Calu3 (cell line): Measurements from ENCODE around the gene KLK3. TPM values are rescaled to one million over a fixed set of nuclear protein-coding genes. Genes with fewer than 3 reads are reported as not detected.
"Not testable (repeated sequence)": the region's sequence is repeated elsewhere in the genome, so short reads cannot be mapped to it uniquely, and the experiment has no call there.

Experiments used
- Bru-seq: library from RNA; stranded (reverse); fragments of 400-500 nt; gene quantifications from one replicate; lab custom pipeline; 2021; lab: Mats Ljungman, UMichigan
- BruChase-seq, 2 experiments: library from RNA; stranded (reverse); fragments of 400-500 nt; gene quantifications; one replicate each; lab custom pipeline; 2021; lab: Mats Ljungman, UMichigan
- BruUV-seq: library from RNA; stranded (reverse); fragments of 400-500 nt; replicated peaks from 2 replicates; lab custom pipeline; 2021; lab: Mats Ljungman, UMichigan
- CTCF ChIA-PET: fragments of 300-600 bp; sonication (Branson Sonifier 250); formaldehyde crosslinking; loops from one replicate; lab custom pipeline; 2022; ENCODE audit warnings: antibody characterized with exemption; lab: Charles Lee
- DNase-seq: peaks from one replicate; pipeline ENCODE4 v3.0.0; 2022
- H3K27ac Mint-ChIP-seq: one replicate; pipeline ENCODE4 v1.8.0; 2022; ENCODE audit warnings: mixed read lengths; ENCODE audit not compliant: unreplicated experiment
- H3K27me3 Mint-ChIP-seq: one replicate; pipeline ENCODE4 v1.8.0; 2022; ENCODE audit warnings: mixed read lengths; ENCODE audit not compliant: unreplicated experiment
- H3K36me3 Mint-ChIP-seq: one replicate; pipeline ENCODE4 v1.8.0; 2022; ENCODE audit warnings: mild to moderate bottlenecking, moderate library complexity, mixed read lengths; ENCODE audit not compliant: insufficient read depth, unreplicated experiment
- H3K4me1 Mint-ChIP-seq: one replicate; pipeline ENCODE4 v1.8.0; 2022; ENCODE audit warnings: mild to moderate bottlenecking, low read depth, mixed read lengths; ENCODE audit not compliant: unreplicated experiment
- H3K4me3 Mint-ChIP-seq: one replicate; pipeline ENCODE4 v1.8.0; 2022; ENCODE audit warnings: mild to moderate bottlenecking, low read depth, moderate library complexity, mixed read lengths; ENCODE audit not compliant: unreplicated experiment
- H3K9me3 Mint-ChIP-seq: one replicate; pipeline ENCODE4 v1.8.0; 2022; ENCODE audit warnings: low read depth, mixed read lengths; ENCODE audit not compliant: unreplicated experiment
- intact Hi-C: fragments of 100-400 bp; cut with micrococcal nuclease; formaldehyde crosslinking; loops from one replicate; pipeline ENCODE4 v1.10.0; 2022; ENCODE audit not compliant: unreplicated experiment
- long read RNA-seq: library from polyadenylated mRNA; stranded (forward); transcript quantifications from one replicate; pipeline ENCODE4 v2.0.0, GENCODE V29; 2022
- total RNA-seq: library from RNA; stranded (reverse); gene quantifications from 2 replicates; pipeline ENCODE4 v1.2.3, GENCODE V29; 2022
- TF ChIP-seq, protein P1 (sequence below): fragments of 200-600 bp; IDR thresholded peaks from one replicate; pipeline ENCODE4 v1.8.0; 2022; ENCODE audit warnings: antibody characterized with exemption; ENCODE audit not compliant: unreplicated experiment

Gene KLK3
- total RNA-seq (not detected in 2 replicates), Bru-seq, nascent RNA (not detected), BruChase-seq, experiment 1, labeled RNA remaining after a 6-hour chase (not detected), BruChase-seq, experiment 2, labeled RNA remaining after a 2-hour chase (not detected)
- long read RNA-seq = 0 reads

DNA sequence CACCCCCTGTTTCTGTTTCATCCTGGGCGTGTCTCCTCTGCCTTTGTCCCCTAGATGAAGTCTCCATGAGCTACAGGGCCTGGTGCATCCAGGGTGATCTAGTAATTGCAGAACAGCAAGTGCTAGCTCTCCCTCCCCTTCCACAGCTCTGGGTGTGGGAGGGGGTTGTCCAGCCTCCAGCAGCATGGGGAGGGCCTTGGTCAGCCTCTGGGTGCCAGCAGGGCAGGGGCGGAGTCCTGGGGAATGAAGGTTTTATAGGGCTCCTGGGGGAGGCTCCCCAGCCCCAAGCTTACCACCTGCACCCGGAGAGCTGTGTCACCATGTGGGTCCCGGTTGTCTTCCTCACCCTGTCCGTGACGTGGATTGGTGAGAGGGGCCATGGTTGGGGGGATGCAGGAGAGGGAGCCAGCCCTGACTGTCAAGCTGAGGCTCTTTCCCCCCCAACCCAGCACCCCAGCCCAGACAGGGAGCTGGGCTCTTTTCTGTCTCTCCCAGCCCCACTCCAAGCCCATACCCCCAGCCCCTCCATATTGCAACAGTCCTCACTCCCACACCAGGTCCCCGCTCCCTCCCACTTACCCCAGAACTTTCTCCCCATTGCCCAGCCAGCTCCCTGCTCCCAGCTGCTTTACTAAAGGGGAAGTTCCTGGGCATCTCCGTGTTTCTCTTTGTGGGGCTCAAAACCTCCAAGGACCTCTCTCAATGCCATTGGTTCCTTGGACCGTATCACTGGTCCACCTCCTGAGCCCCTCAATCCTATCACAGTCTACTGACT is at the start of gene KLK3:
TSS of gene KLK3 (plus strand) at position 280 of the 775 bp plus-strand sequence. CDS start at position 321, 41 bp downstream.
- H3K9me3 Mint-ChIP-seq = no peaks in the 10 kb centered on the region
- intact Hi-C loops = no loop called here
- CTCF ChIA-PET = no interaction called here
- H3K27ac Mint-ChIP-seq = no peak within 1 kb of the TSS
- H3K4me1 Mint-ChIP-seq = no peaks in the 10 kb centered on the region
- no peak within 1 kb of the TSS for H3K4me3 Mint-ChIP-seq
- TF ChIP-seq, protein P1, sequence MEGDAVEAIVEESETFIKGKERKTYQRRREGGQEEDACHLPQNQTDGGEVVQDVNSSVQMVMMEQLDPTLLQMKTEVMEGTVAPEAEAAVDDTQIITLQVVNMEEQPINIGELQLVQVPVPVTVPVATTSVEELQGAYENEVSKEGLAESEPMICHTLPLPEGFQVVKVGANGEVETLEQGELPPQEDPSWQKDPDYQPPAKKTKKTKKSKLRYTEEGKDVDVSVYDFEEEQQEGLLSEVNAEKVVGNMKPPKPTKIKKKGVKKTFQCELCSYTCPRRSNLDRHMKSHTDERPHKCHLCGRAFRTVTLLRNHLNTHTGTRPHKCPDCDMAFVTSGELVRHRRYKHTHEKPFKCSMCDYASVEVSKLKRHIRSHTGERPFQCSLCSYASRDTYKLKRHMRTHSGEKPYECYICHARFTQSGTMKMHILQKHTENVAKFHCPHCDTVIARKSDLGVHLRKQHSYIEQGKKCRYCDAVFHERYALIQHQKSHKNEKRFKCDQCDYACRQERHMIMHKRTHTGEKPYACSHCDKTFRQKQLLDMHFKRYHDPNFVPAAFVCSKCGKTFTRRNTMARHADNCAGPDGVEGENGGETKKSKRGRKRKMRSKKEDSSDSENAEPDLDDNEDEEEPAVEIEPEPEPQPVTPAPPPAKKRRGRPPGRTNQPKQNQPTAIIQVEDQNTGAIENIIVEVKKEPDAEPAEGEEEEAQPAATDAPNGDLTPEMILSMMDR = no peak
- no peak for DNase-seq
- H3K27me3 Mint-ChIP-seq = peaks cover 32% of the 10 kb centered on the region
- no peaks in the 10 kb centered on the region for H3K36me3 Mint-ChIP-seq
- BruUV-seq = no TSS peak

GRCh38 chr19:50808856-50809255 is 45.9 kb upstream of the KLK3 start:
- Mint-ChIP-seq H3K4me3 (no peak overlapping the region), H3K27ac (no peak overlapping the region), H3K36me3 (peaks cover 16% of the 10 kb centered on the region), H3K9me3 (peaks cover 4% of the 10 kb centered on the region), H3K4me1 (peaks cover 7% of the 10 kb centered on the region), H3K27me3 (peaks cover 55% of the 10 kb centered on the region)
- TF ChIP-seq, protein P1 = no peak
- no peak for DNase-seq
- CTCF ChIA-PET = no interaction called here
- intact Hi-C loops = loop anchor here (10.0 kb wide), 1 partner anchor 206 kb away; the partner anchor contains the start of gene KLK10
- no TSS peak for BruUV-seq

- H3K4me3 Mint-ChIP-seq, H3K27ac Mint-ChIP-seq, CTCF ChIA-PET, intact Hi-C loops, DNase-seq, H3K4me1 Mint-ChIP-seq, H3K36me3 Mint-ChIP-seq, H3K9me3 Mint-ChIP-seq, BruUV-seq: not testable (repeated sequence)
- peaks cover 84% of the 10 kb centered on the region for H3K27me3 Mint-ChIP-seq
Measured at GRCh38 chr19:50811622-50812238, 43.0 kb upstream of the KLK3 start.

GRCh38 chr19:50812474-50812873 is 42.2 kb upstream of the KLK3 start:
- Mint-ChIP-seq H3K9me3 (peaks cover 4% of the 10 kb centered on the region), H3K27me3 (peaks cover 88% of the 10 kb centered on the region), H3K27ac (no peak overlapping the region), H3K36me3 (no peaks in the 10 kb centered on the region), H3K4me3 (no peak overlapping the region), H3K4me1 (no peaks in the 10 kb centered on the region)
- BruUV-seq = no TSS peak
- no peak for DNase-seq
- TF ChIP-seq, protein P1 = no peak
- CTCF ChIA-PET = no interaction called here
- intact Hi-C loops = no loop called here
